HG03025 (cell line): ENCODE data around the gene POLR3E.
"Not testable (repeated sequence)": the region's sequence is repeated elsewhere in the genome, so short reads cannot be mapped to it uniquely, and the experiment has no call there.

ENCODE experiments used
- ATAC-seq: cut with Tn5 transposase; IDR thresholded peaks from one replicate; pipeline ENCODE4 v1.9.1; 2021; ENCODE audit warnings: mild to moderate bottlenecking, moderate library complexity; ENCODE audit not compliant: unreplicated experiment, low FRiP score

The POLR3E gene

GRCh38 chr16:22291020-22291419, 6.2 kb upstream of the POLR3E start:
- ATAC-seq = no peak

GRCh38 chr16:22291860-22292318, 5.3 kb upstream of the POLR3E start:
- ATAC-seq = no peak

- no peak for ATAC-seq
Observed at GRCh38 chr16:22292320-22292719, 4.9 kb upstream of the POLR3E start.

GRCh38 chr16:22293137-22294106, 3.8 kb upstream of the POLR3E start:
- ATAC-seq = no peak

- no peak for ATAC-seq
Observed at GRCh38 chr16:22296225-22297113, 740 bp upstream of the POLR3E start.

GRCh38 chr16:22297871-22298733, 893 bp downstream of the POLR3E start:
- peak; percentile 14 for ATAC-seq

GRCh38 chr16:22299036-22299435, 1.8 kb downstream of the POLR3E start:
- no peak for ATAC-seq

GRCh38 chr16:22300427-22301071, 3.3 kb downstream of the POLR3E start:
- no peak for ATAC-seq

GRCh38 chr16:22301423-22301822, 4.2 kb downstream of the POLR3E start:
- not testable (repeated sequence) for ATAC-seq

- ATAC-seq = no peak
Observed at GRCh38 chr16:22302776-22303363, 5.7 kb downstream of the POLR3E start.

GRCh38 chr16:22304411-22304810, 7.2 kb downstream of the POLR3E start:
- no peak for ATAC-seq

- no peak for ATAC-seq
Observed at GRCh38 chr16:22306788-22307187, 9.6 kb downstream of the POLR3E start.

- ATAC-seq = no peak
Observed at GRCh38 chr16:22307838-22308237, 10.6 kb downstream of the POLR3E start.

- no peak for ATAC-seq
Observed at GRCh38 chr16:22308824-22309520, 11.8 kb downstream of the POLR3E start.

GRCh38 chr16:22311520-22311919, 14.3 kb downstream of the POLR3E start:
- ATAC-seq = no peak

- ATAC-seq = no peak
Observed at GRCh38 chr16:22312897-22313781, 15.9 kb downstream of the POLR3E start.

GRCh38 chr16:22313876-22314470, 16.8 kb downstream of the POLR3E start:
- no peak for ATAC-seq
